Inflammatory macrophage (primary cell): ENCODE measurements around the gene HORMAD2.
"Not testable (repeated sequence)": the region's sequence is repeated elsewhere in the genome, so short reads cannot be mapped to it uniquely, and the experiment has no call there.

Experiments used
- DNase-seq, 2 donors: peaks; one replicate each; pipeline ENCODE4 v3.0.0-alpha.2; 2020 to 2022

The HORMAD2 gene

GRCh38 chr22:30212363-30212995, 132.2 kb downstream of the HORMAD2 start:
- peak; percentile 90 to 96 for DNase-seq

DNA sequence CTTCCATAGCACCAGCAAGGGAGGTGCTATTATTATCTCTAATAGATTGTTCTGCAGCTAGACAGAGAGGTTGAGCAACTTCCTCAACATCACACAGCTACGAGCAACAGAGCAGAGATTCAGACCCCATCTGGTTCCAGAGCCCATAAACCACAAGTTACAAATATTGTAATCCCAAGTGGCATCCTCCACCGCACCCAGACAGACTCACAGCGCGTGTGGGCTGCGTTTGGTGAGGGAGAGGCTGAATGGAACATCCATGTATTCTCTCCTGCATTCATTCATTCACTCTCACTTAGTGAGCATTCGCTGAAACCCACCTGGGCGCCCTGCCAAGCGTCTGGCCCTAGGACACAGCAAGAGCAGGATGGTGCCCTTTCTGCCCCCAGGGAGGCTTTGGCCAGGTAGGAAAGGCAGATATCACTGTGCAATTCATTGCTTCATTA, 132.8 kb downstream of the HORMAD2 start:
- DNase-seq: peak; percentile 88 to 90

- DNase-seq: no peak
Observed at GRCh38 chr22:30214703-30215407, 134.6 kb downstream of the HORMAD2 start.

- DNase-seq: not testable (repeated sequence)
Observed at GRCh38 chr22:30216272-30216671, 136.0 kb downstream of the HORMAD2 start.

DNA sequence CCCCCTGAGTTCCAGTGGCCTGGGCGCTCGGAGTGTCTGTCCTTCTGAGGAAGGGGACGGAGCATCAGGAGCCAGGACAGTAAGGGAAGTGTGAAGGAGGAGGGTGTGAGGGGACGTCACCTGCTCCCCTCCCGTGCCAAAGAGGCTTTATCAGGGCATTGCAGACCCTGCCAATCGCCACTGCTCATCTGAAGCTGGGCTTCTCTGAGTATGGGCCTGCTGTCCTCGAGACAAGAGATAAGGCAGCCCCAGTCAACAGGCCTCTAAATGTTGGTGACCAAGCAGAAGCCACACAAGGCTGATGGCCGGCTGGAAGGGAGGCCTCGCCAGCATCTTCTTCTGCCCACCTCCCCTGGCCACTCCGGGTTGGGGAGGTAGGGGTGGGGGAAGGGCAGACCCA, 136.4 kb downstream of the HORMAD2 start:
- no peak for DNase-seq

DNA sequence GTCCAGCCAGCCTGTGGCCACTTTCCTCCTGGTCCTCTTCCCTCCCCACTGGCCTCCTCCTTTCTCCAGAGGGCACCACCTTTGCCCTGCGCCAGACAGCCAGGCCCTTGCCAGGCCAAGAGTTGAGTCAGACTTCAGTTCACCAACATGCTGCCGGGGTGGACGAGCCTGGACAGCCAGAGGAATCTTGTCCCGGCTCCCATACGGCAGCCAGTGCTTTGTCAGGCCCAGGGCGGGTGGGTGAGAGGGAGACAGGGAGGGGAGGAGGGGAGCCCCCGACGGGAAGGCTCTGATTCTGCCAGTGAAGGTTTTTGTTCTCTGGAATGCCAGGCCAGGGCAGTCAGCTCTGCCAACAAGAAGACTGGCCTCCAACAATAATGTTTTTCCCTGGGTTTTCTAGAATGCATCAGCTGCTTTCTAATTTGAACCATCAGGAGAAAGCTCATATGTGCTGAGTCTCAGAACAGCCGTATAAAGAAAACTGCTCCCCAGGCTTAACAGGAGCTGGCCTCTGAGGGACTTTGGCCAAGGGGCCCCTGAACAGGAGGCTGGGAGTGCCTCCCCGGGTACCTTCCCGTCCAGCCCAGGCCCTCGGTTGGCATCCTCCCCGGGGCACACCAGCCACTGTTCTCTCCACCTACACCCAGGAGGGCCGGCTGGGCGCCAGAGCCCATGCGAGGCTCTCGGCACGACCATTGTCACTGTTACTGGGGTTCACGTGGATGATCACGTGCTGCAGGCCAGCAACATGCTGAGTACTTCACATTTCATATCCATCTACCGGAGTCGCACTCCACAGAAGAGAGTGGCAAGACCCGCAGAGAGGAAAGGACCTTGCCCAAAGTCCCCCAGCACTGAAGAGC, 137.7 kb downstream of the HORMAD2 start:
- no peak for DNase-seq

DNA sequence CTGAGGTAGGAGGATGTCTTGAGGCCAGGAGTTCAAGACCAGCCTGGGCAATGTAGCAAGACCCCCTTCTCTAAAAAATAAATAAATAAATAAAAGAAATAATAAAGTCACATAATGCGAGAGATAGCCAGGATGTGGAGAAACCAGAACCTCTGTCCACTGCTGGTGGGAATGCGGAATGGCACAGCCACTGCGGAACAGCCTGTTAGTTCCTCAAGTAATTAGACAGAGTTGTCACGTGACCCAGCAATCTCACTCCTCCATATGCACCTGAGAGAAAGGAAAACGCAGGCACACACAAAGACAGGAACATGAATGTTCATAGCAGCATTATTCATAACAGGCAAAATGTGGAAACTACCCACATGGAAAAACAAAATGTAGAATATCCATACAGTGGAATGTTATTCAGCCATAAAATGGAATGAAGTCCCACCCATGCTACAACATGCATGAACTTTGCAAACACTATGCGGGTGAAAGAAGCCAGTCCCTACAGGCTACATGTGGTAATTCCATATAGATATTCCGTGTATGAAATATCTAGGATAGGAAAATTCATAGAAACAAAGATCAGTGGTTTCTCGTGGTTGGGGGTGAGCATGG, 138.9 kb downstream of the HORMAD2 start:
- DNase-seq: no peak

DNA sequence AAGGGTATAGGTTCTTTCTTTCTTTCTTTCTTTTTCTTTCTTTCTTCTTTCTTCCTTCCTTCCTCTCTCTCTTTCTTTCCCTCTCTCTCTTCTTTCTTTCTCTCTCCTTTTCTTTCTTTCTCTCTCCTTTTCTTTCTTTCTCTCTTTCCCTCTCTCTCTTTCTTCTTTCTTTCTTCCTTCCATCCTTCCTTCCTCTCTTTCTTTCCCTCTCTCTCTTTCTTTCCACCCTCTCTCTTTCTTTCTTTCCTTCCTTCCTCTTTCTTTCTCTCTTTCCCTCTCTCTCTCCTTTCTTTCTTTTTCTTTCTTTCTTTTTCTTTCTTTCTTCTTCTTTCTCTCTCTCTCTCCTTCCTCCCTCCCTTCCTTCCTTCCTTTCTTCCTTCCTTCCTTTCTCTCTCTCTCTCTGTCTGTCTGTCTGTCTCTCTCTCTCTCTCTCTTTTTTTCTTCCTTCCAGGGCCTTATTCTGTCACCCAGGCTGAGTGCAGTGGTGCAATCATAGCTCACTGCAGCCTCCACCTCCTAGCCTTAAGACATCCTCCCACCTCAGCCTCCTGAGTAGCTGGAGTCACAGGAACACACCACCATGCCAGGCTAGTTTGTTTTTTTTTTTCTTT, 139.5 kb downstream of the HORMAD2 start:
- no peak for DNase-seq

DNA sequence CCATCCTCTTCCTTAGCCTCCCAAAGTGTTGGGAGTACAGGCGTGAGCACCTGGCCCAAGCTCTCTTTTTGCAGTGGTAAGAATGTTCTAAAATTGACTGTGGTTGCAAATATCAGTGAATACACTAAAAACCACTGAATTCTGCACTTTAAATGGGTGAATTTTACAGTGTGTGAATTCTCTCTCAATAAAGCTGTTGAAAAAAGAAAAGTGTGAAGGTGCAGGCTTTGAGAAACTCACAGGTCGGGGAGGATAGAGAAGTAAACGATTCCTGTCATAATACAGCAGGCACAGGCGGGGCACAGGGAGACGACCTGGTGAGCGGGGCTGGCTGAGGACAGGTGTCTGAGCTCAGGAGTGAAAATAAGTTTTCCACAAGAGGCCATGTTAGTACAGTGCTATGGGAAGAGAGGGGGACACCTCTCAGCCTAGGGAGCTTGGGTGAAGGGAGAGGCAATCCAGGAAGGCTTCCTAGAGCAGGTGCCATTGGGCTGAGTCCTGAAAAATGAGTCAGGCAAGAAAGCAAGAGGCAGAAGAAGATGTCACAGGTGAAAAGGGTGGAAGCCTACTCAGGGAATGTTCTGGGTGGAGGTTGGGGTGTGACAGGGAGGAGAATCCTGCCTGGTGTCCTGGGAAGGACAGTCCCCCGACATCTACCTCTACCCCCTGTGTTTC, 140.2 kb downstream of the HORMAD2 start:
- no peak for DNase-seq

- peak in 1 of 2 donors; percentile 20 for DNase-seq
Observed at GRCh38 chr22:30221121-30221992, 141.1 kb downstream of the HORMAD2 start.

GRCh38 chr22:30222321-30222720, 142.1 kb downstream of the HORMAD2 start:
- no peak for DNase-seq

GRCh38 chr22:30223303-30223702, 143.0 kb downstream of the HORMAD2 start:
- no peak for DNase-seq

DNA sequence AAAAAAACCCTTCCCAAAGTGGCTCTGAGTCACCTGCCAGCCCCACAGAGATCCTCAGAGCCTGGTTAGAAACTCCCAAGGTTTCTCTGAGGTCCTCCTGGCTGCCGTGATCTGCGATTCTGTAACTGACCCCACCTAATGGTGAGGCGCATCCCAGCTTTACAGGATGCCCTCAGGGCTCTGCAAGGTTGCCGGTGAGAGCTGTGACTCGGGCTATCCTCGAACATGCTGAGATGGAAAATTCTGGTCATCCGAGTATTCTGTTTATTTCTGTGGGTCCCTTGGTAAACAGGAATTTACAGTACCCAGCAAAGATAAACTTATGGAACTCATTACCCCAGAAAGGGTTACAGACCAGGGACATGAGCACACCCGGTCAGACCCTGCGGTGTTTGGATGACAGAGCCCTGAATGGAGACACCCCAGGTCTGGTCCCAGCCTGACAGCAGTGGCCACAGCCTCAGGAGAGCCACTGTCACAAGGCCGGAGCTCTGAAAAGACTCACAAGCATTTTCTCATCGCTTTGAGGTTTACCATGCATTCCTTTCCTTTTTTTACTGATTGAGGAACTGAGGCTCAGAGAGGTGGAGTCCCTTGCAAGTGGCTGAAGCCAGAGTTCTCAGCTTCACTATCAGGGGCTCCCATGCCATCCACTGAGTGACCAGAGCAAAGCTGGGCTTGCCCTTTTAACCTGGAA, 144.0 kb downstream of the HORMAD2 start:
- peak in 1 of 2 donors; percentile 29 for DNase-seq

DNA sequence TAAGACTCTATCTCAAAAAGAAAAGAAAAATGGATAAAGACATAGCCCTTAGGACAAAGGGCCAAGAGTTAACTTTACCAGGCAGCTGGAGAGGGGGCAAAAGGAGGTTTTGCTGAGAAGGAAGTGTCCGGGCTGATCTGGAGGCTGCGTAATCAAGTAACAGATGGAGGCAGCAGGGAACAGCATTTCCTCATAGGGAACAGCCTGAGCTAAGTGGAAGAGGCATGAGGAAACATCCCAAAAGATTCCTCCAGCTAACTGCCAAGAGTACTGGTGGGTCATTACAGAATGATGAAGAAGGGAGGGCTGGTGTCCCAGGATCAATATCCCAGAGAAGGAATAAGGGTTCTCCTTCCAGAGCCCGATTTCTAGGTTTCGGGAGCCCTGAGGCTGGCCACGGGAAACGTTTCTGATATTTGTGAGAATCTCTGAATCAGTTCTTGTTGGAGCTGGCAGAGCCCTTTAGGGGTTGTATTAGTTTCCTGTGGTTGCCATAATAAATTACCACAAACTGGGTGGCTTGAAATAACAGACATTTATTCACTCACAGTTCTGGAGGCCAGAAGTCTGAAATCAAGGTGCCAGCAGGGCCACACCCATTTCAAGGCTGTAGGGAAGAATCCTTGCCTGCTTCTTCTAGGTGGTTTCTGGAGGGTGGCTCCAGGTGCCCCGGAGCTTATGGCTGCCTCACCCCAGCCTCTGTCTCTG, 145.1 kb downstream of the HORMAD2 start:
- no peak for DNase-seq

GRCh38 chr22:30226192-30226832, 146.0 kb downstream of the HORMAD2 start:
- no peak for DNase-seq
